ENCODE measurements around the gene SUPT4H1.

Gene SUPT4H1

GRCh38 chr17:58302919-58303585 lies 48.9 kb downstream of the SUPT4H1 start:
- DNase-seq = no peak

GRCh38 chr17:58302171-58302918 lies 49.7 kb downstream of the SUPT4H1 start:
- no peak for DNase-seq

- DNase-seq = no peak
Observed at GRCh38 chr17:58301504-58302150, 50.4 kb downstream of the SUPT4H1 start.

- DNase-seq = no peak
Observed at GRCh38 chr17:58300336-58300735, 51.7 kb downstream of the SUPT4H1 start.

Data from NCI-H1105 (cell line).